Endothelial cell of umbilical vein (primary cell): ENCODE measurements around the gene FSTL4. TPM values are rescaled to one million over a fixed set of nuclear protein-coding genes. Genes with fewer than 3 reads are reported as not detected.

Experiments used
- BruUV-seq: library from RNA; stranded (reverse); fragments of 400-500 nt; replicated peaks from 2 replicates; lab custom pipeline; 2021; lab: Mats Ljungman, UMichigan
- CTCF ChIA-PET: fragments of 300-600, 350-600 bp; sonication (Branson Sonifier 250); formaldehyde crosslinking; loops from one replicate; lab custom pipeline; 2021; ENCODE audit warnings: antibody characterized with exemption, inconsistent platforms; lab: Charles Lee
- POLR2A ChIA-PET: fragments of 300-600, 350-600 bp; sonication (Branson Sonifier 250); formaldehyde crosslinking; loops from one replicate; lab custom pipeline; 2021; ENCODE audit warnings: antibody characterized with exemption, inconsistent platforms; lab: Charles Lee
- DNase-seq: peaks from one replicate; pipeline ENCODE4 v3.0.0-alpha.2; 2011; ENCODE audit warnings: low read depth, low spot score
- FAIRE-seq: peaks from 2 replicates; lab custom pipeline; 2011; peaks lifted over from hg19 to GRCh38; lab: Jason Lieb, UNC
- H2AFZ ChIP-seq: 2 replicates; pipeline ENCODE4 v1.6.0; 2012; ENCODE audit warnings: low read depth, low read length, control low read depth, inconsistent platforms
- H3K27ac ChIP-seq: 2 replicates; pipeline ENCODE4 v1.5.1; 2011; ENCODE audit warnings: low read depth, mild to moderate bottlenecking, control low read depth, low read length, moderate library complexity; ENCODE audit not compliant: insufficient read depth
- H3K27me3 ChIP-seq, 2 experiments: 2 replicates each; pipeline versions ENCODE4 v1.6.0 to v1.6.1; 2011; ENCODE audit warnings: low read length in 2 of 2, mixed read lengths in 1 of 2; ENCODE audit not compliant: control insufficient read depth in 2 of 2, insufficient read depth in 2 of 2
- H3K36me3 ChIP-seq, 2 experiments: 2 replicates in 1 of 2; 3 replicates in 1 of 2; pipeline ENCODE4 v1.5.1; 2011; ENCODE audit warnings: low read length in 2 of 2, mild to moderate bottlenecking in 1 of 2, moderate library complexity in 1 of 2; ENCODE audit not compliant: control insufficient read depth in 2 of 2, insufficient read depth in 2 of 2; ENCODE audit errors: extremely low read depth in 1 of 2
- H3K4me1 ChIP-seq: 3 replicates; pipeline ENCODE4 v1.5.1; 2011; ENCODE audit warnings: mild to moderate bottlenecking, low read length; ENCODE audit not compliant: control insufficient read depth, insufficient read depth; ENCODE audit errors: extremely low read depth
- H3K4me2 ChIP-seq: 2 replicates; pipeline ENCODE4 v1.6.1; 2011; ENCODE audit warnings: low read length, control low read depth, mixed read lengths; ENCODE audit not compliant: insufficient read depth
- H3K4me3 ChIP-seq, 3 experiments: fragments of 200-600 bp in 1 of 3; sonication (generic), shearing (Covaris generic) in 1 of 3; replicated peaks in 1 of 3; 2 replicates each; pipeline ENCODE4 v1.5.1; 2011 to 2016; ENCODE audit warnings: control low read depth in 3 of 3, low read length in 3 of 3, mild to moderate bottlenecking in 2 of 3, inconsistent platforms in 1 of 3, low read depth in 1 of 3, moderate library complexity in 1 of 3; ENCODE audit not compliant: insufficient read depth in 1 of 3
- H3K79me2 ChIP-seq: 2 replicates; pipeline ENCODE4 v1.6.0; 2012; ENCODE audit warnings: low read length, inconsistent platforms; ENCODE audit not compliant: control insufficient read depth, insufficient read depth
- H3K9ac ChIP-seq: replicated peaks from 2 replicates; pipeline ENCODE3; 2011; ENCODE audit warnings: low read length, control low read depth; ENCODE audit not compliant: insufficient read depth; ENCODE audit errors: extremely low read depth
- H3K9me1 ChIP-seq: replicated peaks from 3 replicates; pipeline ENCODE4 v1.6.0; 2011; ENCODE audit warnings: mild to moderate bottlenecking, low read length; ENCODE audit not compliant: control insufficient read depth, insufficient read depth; ENCODE audit errors: extremely low read depth
- H3K9me3 ChIP-seq: replicated peaks from 2 replicates; pipeline ENCODE4 v1.5.1; 2012; ENCODE audit warnings: low read length, inconsistent platforms; ENCODE audit not compliant: control insufficient read depth, insufficient read depth
- H4K20me1 ChIP-seq: replicated peaks from 2 replicates; pipeline ENCODE3; 2011; ENCODE audit warnings: mild to moderate bottlenecking, low read length; ENCODE audit not compliant: control insufficient read depth, insufficient read depth; ENCODE audit errors: extremely low read depth
- CTCF ChIP-seq, 2 donors: IDR thresholded peaks; 1 replicate in 1 of 2; 2 replicates in 1 of 2; pipeline ENCODE4 v1.5.1; 2011; ENCODE audit warnings: low read length in 2 of 2, mild to moderate bottlenecking in 2 of 2, moderate library complexity in 2 of 2, control low read depth in 1 of 2, inconsistent platforms in 1 of 2, low read depth in 1 of 2; ENCODE audit not compliant: insufficient read depth in 1 of 2; ENCODE audit errors: extremely low read depth in 1 of 2
- EZH2 ChIP-seq: IDR thresholded peaks from 2 replicates; pipeline ENCODE4 v1.6.1; 2012; ENCODE audit warnings: borderline replicate concordance, low read depth, mild to moderate bottlenecking, moderate library complexity, low read length, inconsistent platforms; ENCODE audit not compliant: severe bottlenecking
- FOS ChIP-seq: IDR thresholded peaks from 2 replicates; pipeline ENCODE4 v1.6.1; 2011; ENCODE audit warnings: mild to moderate bottlenecking, low read length, moderate library complexity, borderline replicate concordance; ENCODE audit not compliant: insufficient read depth
- GATA2 ChIP-seq: IDR thresholded peaks from 2 replicates; pipeline ENCODE4 v1.7.0; 2011; ENCODE audit warnings: low read depth, mild to moderate bottlenecking, moderate library complexity, mixed read lengths, low read length; ENCODE audit not compliant: insufficient read length, insufficient read depth
- JUN ChIP-seq: IDR thresholded peaks from 2 replicates; pipeline ENCODE4 v1.6.1; 2011; ENCODE audit warnings: borderline replicate concordance, low read depth; ENCODE audit not compliant: insufficient read length, insufficient read depth
- MAX ChIP-seq: IDR thresholded peaks from 2 replicates; pipeline ENCODE4 v1.6.1; 2011; ENCODE audit not compliant: insufficient read depth, insufficient read length
- MYC ChIP-seq: IDR thresholded peaks from one replicate; pipeline ENCODE4 v1.6.1; 2011; ENCODE audit warnings: mild to moderate bottlenecking, low read depth, low read length
- POLR2A ChIP-seq: IDR thresholded peaks from 2 replicates; pipeline ENCODE4 v1.6.1; 2012; ENCODE audit warnings: low read depth, mild to moderate bottlenecking, control low read depth, low read length
- POLR2AphosphoS5 ChIP-seq: IDR thresholded peaks from 2 replicates; pipeline ENCODE4 v1.6.1; 2012; ENCODE audit warnings: low read depth, mild to moderate bottlenecking, control low read depth, low read length, moderate library complexity; ENCODE audit not compliant: insufficient read depth
- dilution Hi-C: fragments of 300-500 bp; cut with MboI; formaldehyde crosslinking; loops from one replicate; pipeline ENCODE4 v1.15.0; 2019; ENCODE audit warnings: low sequenced_read_pairs; ENCODE audit not compliant: extremely low pct_ligation_motif_present
- intact Hi-C: fragments of 100-400 bp; cut with micrococcal nuclease; formaldehyde crosslinking; loops from one replicate; pipeline ENCODE4 v1.10.0; 2022
- polyA plus RNA-seq, 4 experiments: library from polyadenylated mRNA; depleted of rRNA in 3 of 4; stranded (reverse) in 3 of 4; unstranded in 1 of 4; fragments of >200 nt; gene quantifications; 2 replicates each; pipeline versions ENCODE4 v1.2.1 to v1.2.3, GENCODE V29; 2011 to 2012; ENCODE audit warnings: missing spikeins in 1 of 4
- total RNA-seq: library from RNA; stranded (reverse); gene quantifications from 2 replicates; pipeline ENCODE4 v1.2.3, GENCODE V29; 2021

FSTL4 gene
- total and polyA plus RNA-seq, 2 donors (not counting 3 experiments of a cell fraction or from before 2014, with no cell fraction given): 0.18 TPM; not detected in 1

- ChIA-PET POLR2A (no interaction called here), CTCF (interaction anchor here (1.3 to 7.1 kb wide), 6 partner anchors 24 to 133 kb away, joined by 3 to 303 read pairs (median 25); no protein-coding TSS in a partner anchor)
- no TSS peak for BruUV-seq
- Histone ChIP-seq H2AFZ (no peak overlapping the region), H3K27ac (no peak overlapping the region), H3K4me1 (peaks cover 6% of the 10 kb centered on the region), H3K36me3 (no peaks in the 10 kb centered on the region), H3K9me1 (no peaks in the 10 kb centered on the region), H3K9ac (no peak overlapping the region), H3K4me2 (no peak overlapping the region), H4K20me1 (no peaks in the 10 kb centered on the region), H3K79me2 (no peaks in the 10 kb centered on the region), H3K9me3 (no peaks in the 10 kb centered on the region), H3K4me3 (no peak overlapping the region), H3K27me3 (no peaks in the 10 kb centered on the region)
- FAIRE-seq (no peak), DNase-seq (no peak)
- dilution Hi-C loops (no loop called here), intact Hi-C loops (loop anchor here (5.0 to 10.0 kb wide), 2 partner anchors 39 to 862 kb away; no protein-coding TSS in a partner anchor)
- TF ChIP-seq POLR2AphosphoS5: no peak
- no peak for TF ChIP-seq GATA2
- no peak for TF ChIP-seq POLR2A
- TF ChIP-seq MYC: no peak
- no peak for TF ChIP-seq EZH2
- TF ChIP-seq CTCF (IDR thresholded peaks at IDR 0.05; ENCODE audit: extremely low read depth in 1 of 2, insufficient read depth in 1 of 2, low read depth in 1 of 2, low read length in 2 of 2): no peak
- no peak for TF ChIP-seq JUN
- TF ChIP-seq MAX: no peak
- no peak for TF ChIP-seq FOS
These were observed 365.8 kb downstream of the FSTL4 start for GRCh38 chr5:133246376-133247150.
